ENCODE results near the gene EDARADD.

DNA sequence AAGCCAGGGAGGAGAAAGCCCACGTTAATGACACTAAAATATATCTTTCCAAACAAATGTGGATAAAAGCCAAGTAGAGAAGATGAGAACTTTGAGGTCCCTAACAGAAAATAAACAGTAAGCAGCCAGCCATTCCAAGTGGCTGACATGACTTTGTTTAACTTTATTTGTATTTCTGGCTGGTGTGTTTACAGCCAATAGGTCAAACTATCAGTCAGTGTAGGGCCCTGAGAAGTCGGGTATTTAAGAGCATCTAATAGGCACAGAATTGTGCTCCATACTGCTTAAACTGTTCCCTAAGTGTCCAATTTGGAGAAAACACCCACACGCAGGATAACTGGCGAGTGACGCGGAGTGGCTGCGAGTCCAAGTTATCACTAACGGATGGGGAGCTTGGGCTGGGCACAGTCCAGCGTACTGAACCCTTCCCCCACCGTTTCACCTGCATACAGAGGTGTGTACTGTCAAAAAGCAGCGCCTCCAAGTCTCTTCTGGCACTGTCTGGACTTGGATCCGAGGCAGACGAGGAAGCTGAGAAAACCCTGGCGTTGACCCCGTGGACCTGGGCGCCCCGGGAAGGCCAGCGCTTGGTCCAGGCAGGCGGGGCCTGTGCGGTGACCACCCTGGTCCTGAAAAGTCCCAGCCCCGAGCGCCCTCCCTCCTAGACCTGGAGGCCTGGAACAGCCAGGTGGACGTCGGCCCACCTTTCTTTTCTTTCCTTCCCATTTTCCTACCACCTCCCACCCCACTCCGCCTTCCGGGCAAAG, 129.0 kb downstream of the EDARADD start:
- no peak for TF ChIP-seq POLR2A (IDR thresholded peaks at IDR 0.05)
- TF ChIP-seq, protein P1, sequence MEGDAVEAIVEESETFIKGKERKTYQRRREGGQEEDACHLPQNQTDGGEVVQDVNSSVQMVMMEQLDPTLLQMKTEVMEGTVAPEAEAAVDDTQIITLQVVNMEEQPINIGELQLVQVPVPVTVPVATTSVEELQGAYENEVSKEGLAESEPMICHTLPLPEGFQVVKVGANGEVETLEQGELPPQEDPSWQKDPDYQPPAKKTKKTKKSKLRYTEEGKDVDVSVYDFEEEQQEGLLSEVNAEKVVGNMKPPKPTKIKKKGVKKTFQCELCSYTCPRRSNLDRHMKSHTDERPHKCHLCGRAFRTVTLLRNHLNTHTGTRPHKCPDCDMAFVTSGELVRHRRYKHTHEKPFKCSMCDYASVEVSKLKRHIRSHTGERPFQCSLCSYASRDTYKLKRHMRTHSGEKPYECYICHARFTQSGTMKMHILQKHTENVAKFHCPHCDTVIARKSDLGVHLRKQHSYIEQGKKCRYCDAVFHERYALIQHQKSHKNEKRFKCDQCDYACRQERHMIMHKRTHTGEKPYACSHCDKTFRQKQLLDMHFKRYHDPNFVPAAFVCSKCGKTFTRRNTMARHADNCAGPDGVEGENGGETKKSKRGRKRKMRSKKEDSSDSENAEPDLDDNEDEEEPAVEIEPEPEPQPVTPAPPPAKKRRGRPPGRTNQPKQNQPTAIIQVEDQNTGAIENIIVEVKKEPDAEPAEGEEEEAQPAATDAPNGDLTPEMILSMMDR (IDR thresholded peaks at IDR 0.05) = no peak
- TF ChIP-seq EP300 (IDR thresholded peaks at IDR 0.05) = no peak

Data from ovary (tissue), 3 donors.